K562 treated with DMSO at 1 percent for 4 hours (cell line): Measurements from ENCODE around the gene OR51I1. TPM values are rescaled to one million over a fixed set of nuclear protein-coding genes. Genes with fewer than 3 reads are reported as not detected.

Experiments used
- total RNA-seq: library from RNA; unstranded; fragments of 300-600 nt; gene quantifications from 2 replicates; pipeline ENCODE4 v1.2.3, GENCODE V29; 2022; ENCODE audit not compliant: insufficient read depth

Gene OR51I1
- total RNA-seq = not detected in 2 replicates

GRCh38 chr11:5441414-5441813 is at the start of gene OR51I1:
TSS of gene OR51I1 (minus strand) at chr11:5441514. CDS start at chr11:5441514, 0 bp downstream.

GRCh38 chr11:5488385-5488784 is 47.1 kb upstream of the OR51I1 start, which contains the start of gene OR52D1:
TSS of gene OR52D1 (plus strand) at chr11:5488685. CDS start at chr11:5488707, 22 bp downstream.

GRCh38 chr11:5449023-5449422 is 7.7 kb upstream of the OR51I1 start, which contains the start of gene OR51I2:
TSS of gene OR51I2 (plus strand) at chr11:5449323. CDS start at chr11:5453489, 4,166 bp downstream.

GRCh38 chr11:5421811-5422210 is 19.5 kb downstream of the OR51I1 start, which contains the start of gene OR51Q1:
TSS of gene OR51Q1 (plus strand) at chr11:5422111. CDS start at chr11:5422201, 90 bp downstream.

Other genes with a start within 250 kb of the OR51I1 start
- not detected in 2 replicates for gene OR51V1, start 240.8 kb downstream of the OR51I1 start, total RNA-seq
- gene HBB, start 214.4 kb downstream of the OR51I1 start, total RNA-seq = not detected in 2 replicates
- gene HBD, start 207.0 kb downstream of the OR51I1 start, total RNA-seq = 3.4 TPM in 1 of 2 replicates, not detected in the other
- gene HBG1, start 191.7 kb downstream of the OR51I1 start, total RNA-seq = 509 and 521 TPM in 2 replicates
- 2,558 and 2,601 TPM in 2 replicates for gene HBG2, start 186.7 kb downstream of the OR51I1 start, total RNA-seq
- gene HBE1, start 171.6 kb downstream of the OR51I1 start, total RNA-seq = 1,476 and 1,673 TPM in 2 replicates
- gene OR51B4, start 139.6 kb downstream of the OR51I1 start, total RNA-seq = 55.4 and 61.8 TPM in 2 replicates
- gene OR51B2, start 117.2 kb downstream of the OR51I1 start, total RNA-seq = 1.9 and 4.3 TPM in 2 replicates
- 61.3 and 61.7 TPM in 2 replicates for gene OR51B5, start 98.0 kb downstream of the OR51I1 start, total RNA-seq
- gene OR51B6, start 90.0 kb downstream of the OR51I1 start, total RNA-seq = not detected in 2 replicates
- not detected in 2 replicates for gene OR51M1, start 57.7 kb downstream of the OR51I1 start, total RNA-seq
- not detected in 2 replicates for gene OR51Q1, start 19.4 kb downstream of the OR51I1 start, total RNA-seq
- not detected in 2 replicates for gene OR51I2, start 7.8 kb upstream of the OR51I1 start, total RNA-seq
- not detected in 2 replicates for gene OR52D1, start 47.2 kb upstream of the OR51I1 start, total RNA-seq
- gene UBQLN3, start 68.4 kb upstream of the OR51I1 start, total RNA-seq = not detected in 2 replicates
- 0.44 TPM in 1 of 2 replicates, not detected in the other for gene UBQLNL, start 75.2 kb upstream of the OR51I1 start, total RNA-seq
- not detected in 2 replicates for gene OR52H1, start 107.0 kb upstream of the OR51I1 start, total RNA-seq
- gene OR52B6, start 139.4 kb upstream of the OR51I1 start, total RNA-seq = not detected in 2 replicates
- gene TRIM6, start 155.1 kb upstream of the OR51I1 start, total RNA-seq = 10.9 and 13.0 TPM in 2 replicates
- gene TRIM34, start 183.5 kb upstream of the OR51I1 start, total RNA-seq = 2.0 and 3.1 TPM in 2 replicates
- 11.6 and 13.1 TPM in 2 replicates for gene TRIM5, start 243.6 kb upstream of the OR51I1 start, total RNA-seq
- 0.41 and 0.45 TPM in 2 replicates for gene TRIM22, start 248.3 kb upstream of the OR51I1 start, total RNA-seq